Keratinocyte (primary cell): ENCODE data around the gene PPP1R16B. TPM values are rescaled to one million over a fixed set of nuclear protein-coding genes. Genes with fewer than 3 reads are reported as not detected.

Experiments used
- DNase-seq: peaks from one replicate; pipeline ENCODE4 v3.0.0-alpha.2; 2011; ENCODE audit warnings: low read depth, missing footprints, low spot score
- FAIRE-seq: peaks from 2 replicates; lab custom pipeline; 2011; peaks lifted over from hg19 to GRCh38; lab: Jason Lieb, UNC
- H2AFZ ChIP-seq: 2 replicates; pipeline ENCODE4 v1.6.0; 2012; ENCODE audit warnings: low read length, control low read depth, inconsistent platforms; ENCODE audit not compliant: control insufficient read depth
- H3K27ac ChIP-seq: 2 replicates; pipeline ENCODE4 v1.5.1; 2011; ENCODE audit warnings: low read length; ENCODE audit not compliant: control insufficient read depth, insufficient read depth
- H3K27me3 ChIP-seq: 3 replicates; pipeline ENCODE4 v1.6.0; 2011; ENCODE audit warnings: low read length; ENCODE audit not compliant: control insufficient read depth, insufficient read depth; ENCODE audit errors: extremely low read depth
- H3K36me3 ChIP-seq, 2 experiments: 2 replicates in 1 of 2; 3 replicates in 1 of 2; pipeline ENCODE4 v1.5.1; 2011; ENCODE audit warnings: low read length in 2 of 2, mild to moderate bottlenecking in 1 of 2; ENCODE audit not compliant: control insufficient read depth in 2 of 2, insufficient read depth in 2 of 2; ENCODE audit errors: extremely low read depth in 1 of 2
- H3K4me1 ChIP-seq: 3 replicates; pipeline ENCODE4 v1.5.1; 2011; ENCODE audit warnings: low read length; ENCODE audit not compliant: control insufficient read depth, insufficient read depth; ENCODE audit errors: extremely low read depth
- H3K4me2 ChIP-seq: 3 replicates; pipeline ENCODE4 v1.6.0; 2011; ENCODE audit warnings: low read depth, low read length; ENCODE audit not compliant: control insufficient read depth, insufficient read depth; ENCODE audit errors: extremely low read depth
- H3K4me3 ChIP-seq, 3 experiments: fragments of 200-600 bp in 1 of 3; sonication (generic) in 1 of 3; 2 replicates in 2 of 3; 3 replicates in 1 of 3; pipeline ENCODE4 v1.5.1; 2011 to 2016; ENCODE audit warnings: low read length in 3 of 3, mild to moderate bottlenecking in 3 of 3, control low read depth in 2 of 3, inconsistent platforms in 1 of 3, low read depth in 1 of 3, mixed read lengths in 1 of 3, mixed run types in 1 of 3, moderate library complexity in 1 of 3; ENCODE audit not compliant: control insufficient read depth in 2 of 3, insufficient read depth in 2 of 3; ENCODE audit errors: extremely low read depth in 1 of 3
- H3K79me2 ChIP-seq: 2 replicates; pipeline ENCODE4 v1.6.0; 2012; ENCODE audit warnings: low read length; ENCODE audit not compliant: control insufficient read depth, insufficient read depth
- H3K9ac ChIP-seq: 3 replicates; pipeline ENCODE4 v1.6.0; 2011; ENCODE audit warnings: low read length; ENCODE audit not compliant: control insufficient read depth, insufficient read depth; ENCODE audit errors: extremely low read depth
- H3K9me1 ChIP-seq: 3 replicates; pipeline ENCODE4 v1.6.0; 2011; ENCODE audit warnings: low read length; ENCODE audit not compliant: control insufficient read depth, insufficient read depth; ENCODE audit errors: extremely low read depth
- H3K9me3 ChIP-seq: 2 replicates; pipeline ENCODE4 v1.5.1; 2012; ENCODE audit warnings: low read depth, low read length; ENCODE audit not compliant: control insufficient read depth
- H4K20me1 ChIP-seq: 3 replicates; pipeline ENCODE4 v1.6.0; 2011; ENCODE audit warnings: low read length; ENCODE audit not compliant: control insufficient read depth, insufficient read depth; ENCODE audit errors: extremely low read depth
- CTCF ChIP-seq, 3 experiments: IDR thresholded peaks in 1 of 3; conservative IDR thresholded peaks in 1 of 3; optimal IDR thresholded peaks in 1 of 3; 2 replicates in 2 of 3; 3 replicates in 1 of 3; pipeline versions ENCODE3 to v1.5.1; 2011; ENCODE audit warnings: low read length in 3 of 3, mild to moderate bottlenecking in 3 of 3, moderate library complexity in 2 of 3, control low read depth in 1 of 3, inconsistent platforms in 1 of 3; ENCODE audit not compliant: insufficient read depth in 2 of 3; ENCODE audit errors: extremely low read depth in 1 of 3
- EZH2 ChIP-seq: IDR thresholded peaks from one replicate; pipeline ENCODE4 v1.6.1; 2012; ENCODE audit warnings: inconsistent platforms, mild to moderate bottlenecking, low read length, moderate library complexity
- dilution Hi-C: fragments of 300-500 bp; cut with MboI; formaldehyde crosslinking; loops from one replicate; pipeline ENCODE4 v1.7.0; 2020; ENCODE audit warnings: low sequenced_read_pairs; ENCODE audit not compliant: extremely low pct_ligation_motif_present
- polyA plus RNA-seq, 5 experiments: library from polyadenylated mRNA; depleted of rRNA in 3 of 5; stranded (reverse) in 3 of 5; stranded (forward) in 1 of 5; unstranded in 1 of 5; fragments of >200 nt; gene quantifications; 1 replicate in 1 of 5; 2 replicates in 3 of 5; 3 replicates in 1 of 5; pipeline versions ENCODE4 v1.2.1 to v1.2.3, GENCODE V29; 2011 to 2012; ENCODE audit warnings: missing spikeins in 2 of 5, low read depth in 1 of 5, low replicate concordance in 1 of 5

The PPP1R16B gene
- polyA plus RNA-seq, 1 donor (not counting 4 experiments of a cell fraction or from before 2014, with no cell fraction given) = not detected

- Histone ChIP-seq H3K4me2 (no peak overlapping the region), H3K4me3 (no peak overlapping the region), H2AFZ (no peak overlapping the region), H3K9me3 (no peaks in the 10 kb centered on the region), H3K9me1 (peaks cover 2% of the 10 kb centered on the region), H3K27ac (no peak overlapping the region), H3K79me2 (peaks cover 19% of the 10 kb centered on the region), H4K20me1 (no peaks in the 10 kb centered on the region), H3K27me3 (no peaks in the 10 kb centered on the region), H3K4me1 (no peaks in the 10 kb centered on the region), H3K9ac (no peak overlapping the region), H3K36me3 (peaks cover under 1 to 39% of the 10 kb centered on the region in 2 experiments)
- dilution Hi-C loops = no loop called here
- TF ChIP-seq CTCF (optimal IDR thresholded peaks at IDR 0.05 in 1 of 3, IDR thresholded peaks at IDR 0.05 in 1 of 3, conservative IDR thresholded peaks at IDR 0.05 in 1 of 3; ENCODE audit: extremely low read depth in 1 of 3, insufficient read depth in 2 of 3, low read length in 3 of 3) (no peak), EZH2 (no peak)
- FAIRE-seq (no peak), DNase-seq (no peak)
These were observed 141.3 kb downstream of the PPP1R16B start for GRCh38 chr20:38946836-38947235.

- H3K36me3 ChIP-seq = peaks cover 0 to 41% of the 10 kb centered on the region in 2 experiments
- no peaks in the 10 kb centered on the region for H4K20me1 ChIP-seq
- TF ChIP-seq CTCF (optimal IDR thresholded peaks at IDR 0.05 in 1 of 3, IDR thresholded peaks at IDR 0.05 in 1 of 3, conservative IDR thresholded peaks at IDR 0.05 in 1 of 3; ENCODE audit: extremely low read depth in 1 of 3, insufficient read depth in 2 of 3, low read length in 3 of 3) (no peak), EZH2 (no peak)
- H3K27ac ChIP-seq = no peak overlapping the region
- H3K4me1 ChIP-seq = no peaks in the 10 kb centered on the region
- dilution Hi-C loops = no loop called here
- DNase-seq (no peak), FAIRE-seq (no peak)
- H3K9ac ChIP-seq = no peak overlapping the region
- no peak overlapping the region for H2AFZ ChIP-seq
- H3K4me2 ChIP-seq = no peak overlapping the region
- no peaks in the 10 kb centered on the region for H3K27me3 ChIP-seq
- H3K4me3 ChIP-seq = no peak overlapping the region
- H3K9me3 ChIP-seq = no peaks in the 10 kb centered on the region
- peaks cover 18% of the 10 kb centered on the region for H3K79me2 ChIP-seq
- peaks cover 2% of the 10 kb centered on the region for H3K9me1 ChIP-seq
These were observed 142.4 kb downstream of the PPP1R16B start for GRCh38 chr20:38947931-38948362.
